GM08714 (cell line): ENCODE measurements around the gene ADK.
"Not testable (repeated sequence)": the region's sequence is repeated elsewhere in the genome, so short reads cannot be mapped to it uniquely, and the experiment has no call there.

ENCODE experiments used
- H3K4me3 ChIP-seq: fragments of 200-500 bp; sonication (Bioruptor generic); 2 replicates; pipeline ENCODE4 v1.5.1; 2014; ENCODE audit warnings: mild to moderate bottlenecking, low read length, inconsistent platforms
- ZNF274 ChIP-seq: IDR thresholded peaks from 2 replicates; pipeline ENCODE4 v1.6.1; 2012; ENCODE audit warnings: mild to moderate bottlenecking, low read depth, low read length

Gene ADK

DNA sequence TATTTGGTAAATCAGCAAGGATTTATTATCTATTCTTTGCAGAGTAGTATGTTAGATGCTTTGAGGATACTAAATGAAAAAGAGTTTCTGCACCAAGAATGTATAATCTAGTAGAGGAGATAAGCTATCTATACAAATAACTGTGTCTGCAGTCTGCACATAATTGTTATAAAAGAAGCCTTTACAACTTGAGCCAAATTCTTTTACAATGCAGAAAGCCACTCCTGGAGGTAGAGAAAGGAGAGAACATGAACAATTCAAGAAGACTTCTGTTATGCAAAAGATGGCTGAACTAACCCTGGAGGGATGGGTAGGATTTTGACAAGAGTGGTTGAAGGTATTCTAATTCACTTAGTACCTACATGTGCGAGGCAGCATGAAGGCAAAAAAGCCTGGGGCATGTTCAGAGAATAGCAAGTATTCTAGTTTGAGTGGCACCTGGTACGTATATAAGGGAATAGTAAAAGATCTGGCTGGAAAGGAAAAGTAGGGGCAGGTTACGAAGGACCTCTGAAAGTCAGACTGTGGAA lies 424.2 kb downstream of the ADK start:
- TF ChIP-seq ZNF274: no peak
- no peak overlapping the region for H3K4me3 ChIP-seq

DNA sequence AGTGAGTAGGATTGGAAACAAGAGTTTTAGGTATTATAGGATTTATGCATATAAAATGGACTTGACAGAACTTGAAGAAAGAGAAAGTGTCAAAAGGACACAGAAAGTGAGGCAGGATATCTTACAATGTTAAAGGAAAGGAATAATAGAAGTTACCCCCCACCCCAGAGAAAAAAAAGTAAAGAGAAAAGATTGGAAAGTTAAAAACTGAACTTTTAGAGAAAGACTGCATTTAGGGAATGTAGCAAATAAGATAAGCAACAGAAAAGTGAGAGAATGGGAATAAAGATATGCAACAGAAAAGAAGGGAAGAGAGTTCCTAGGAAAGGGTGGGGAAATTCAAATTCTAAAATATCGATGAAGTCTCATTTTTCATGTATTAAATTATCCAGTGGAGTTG lies 424.9 kb downstream of the ADK start:
- TF ChIP-seq ZNF274: no peak
- H3K4me3 ChIP-seq: no peak overlapping the region

DNA sequence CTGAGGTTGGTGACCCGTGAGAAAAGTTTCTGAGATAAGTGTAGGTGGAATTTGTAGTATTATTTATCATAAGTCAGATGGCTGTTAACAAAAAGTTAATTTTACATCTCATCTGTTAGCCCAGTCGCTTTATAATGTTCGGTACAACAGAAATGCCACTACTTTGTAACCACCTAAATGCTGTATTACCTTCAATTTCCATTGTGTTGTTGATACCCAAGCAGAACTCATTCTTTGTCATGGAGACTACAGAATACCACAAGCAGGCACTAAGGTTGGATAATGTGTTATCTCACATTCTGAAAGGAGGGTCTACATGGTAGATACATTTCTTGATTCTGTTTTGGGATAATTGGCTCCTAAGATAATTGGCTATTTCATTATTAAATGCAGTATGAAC lies 425.6 kb downstream of the ADK start:
- TF ChIP-seq ZNF274: no peak
- no peak overlapping the region for H3K4me3 ChIP-seq

DNA sequence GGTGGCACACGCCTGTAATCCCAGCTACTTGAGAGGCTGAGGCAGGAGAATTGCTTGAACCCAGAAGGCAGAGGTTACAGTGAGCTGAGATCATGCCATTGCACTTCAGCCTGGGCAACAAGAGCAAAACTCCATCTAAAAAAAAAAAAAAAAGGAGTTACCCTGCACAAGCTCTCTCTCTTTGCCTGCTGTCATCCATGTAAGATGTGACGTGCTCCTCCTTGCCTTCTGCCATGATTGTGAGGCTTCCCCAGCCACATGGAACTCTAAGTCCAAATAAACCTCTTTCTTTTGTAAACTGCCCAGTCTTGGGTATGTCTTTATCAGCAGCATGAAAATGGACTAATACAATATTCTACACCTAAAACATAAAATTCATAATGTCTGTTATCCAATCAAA lies 429.4 kb downstream of the ADK start:
- not testable (repeated sequence) for H3K4me3 ChIP-seq

- TF ChIP-seq ZNF274: no peak
- no peak overlapping the region for H3K4me3 ChIP-seq
These were observed 431.5 kb downstream of the ADK start for GRCh38 chr10:74582566-74582965.

GRCh38 chr10:74585231-74586087 lies 434.4 kb downstream of the ADK start:
- TF ChIP-seq ZNF274: no peak
- peak overlapping the region; percentile 64 for H3K4me3 ChIP-seq

- no peak for TF ChIP-seq ZNF274
- peak overlapping the region; percentile 64 for H3K4me3 ChIP-seq
These were observed 435.1 kb downstream of the ADK start for GRCh38 chr10:74586088-74586585.

- no peak for TF ChIP-seq ZNF274
- no peak overlapping the region for H3K4me3 ChIP-seq
These were observed 436.3 kb downstream of the ADK start for GRCh38 chr10:74587109-74587854.

- TF ChIP-seq ZNF274: no peak
These were observed 438.2 kb downstream of the ADK start for GRCh38 chr10:74589226-74589673.

DNA sequence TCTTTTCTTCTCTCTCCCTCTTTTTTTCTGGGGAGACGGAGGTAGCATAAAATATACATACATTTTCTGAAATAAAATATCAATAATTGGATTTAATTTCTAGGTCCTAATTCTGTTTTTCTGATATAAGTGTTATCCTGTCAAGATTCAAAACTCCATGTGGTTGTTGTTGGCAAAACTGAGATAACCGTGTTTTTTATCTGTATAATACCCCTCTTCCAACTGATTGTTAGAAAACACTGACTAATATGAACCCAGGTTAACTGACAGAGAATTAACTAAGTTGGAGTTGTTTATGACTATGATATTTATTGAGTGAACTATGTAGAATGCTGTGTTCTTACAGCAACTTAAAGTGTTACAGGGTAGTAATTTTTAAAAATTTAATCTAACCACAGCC lies 438.8 kb downstream of the ADK start:
- H3K4me3 ChIP-seq: no peak overlapping the region
- TF ChIP-seq ZNF274: no peak

More at GRCh38 chr10:74589226-74589673, 438.2 kb downstream of the ADK start:
- H3K4me3 ChIP-seq: no peak overlapping the region

- H3K4me3 ChIP-seq: no peak overlapping the region
These were observed 442.4 kb downstream of the ADK start for GRCh38 chr10:74593470-74593869.

GRCh38 chr10:74596713-74597112 lies 445.7 kb downstream of the ADK start:
- no peak overlapping the region for H3K4me3 ChIP-seq
- no peak for TF ChIP-seq ZNF274

More at GRCh38 chr10:74593470-74593869, 442.4 kb downstream of the ADK start:
- no peak for TF ChIP-seq ZNF274

DNA sequence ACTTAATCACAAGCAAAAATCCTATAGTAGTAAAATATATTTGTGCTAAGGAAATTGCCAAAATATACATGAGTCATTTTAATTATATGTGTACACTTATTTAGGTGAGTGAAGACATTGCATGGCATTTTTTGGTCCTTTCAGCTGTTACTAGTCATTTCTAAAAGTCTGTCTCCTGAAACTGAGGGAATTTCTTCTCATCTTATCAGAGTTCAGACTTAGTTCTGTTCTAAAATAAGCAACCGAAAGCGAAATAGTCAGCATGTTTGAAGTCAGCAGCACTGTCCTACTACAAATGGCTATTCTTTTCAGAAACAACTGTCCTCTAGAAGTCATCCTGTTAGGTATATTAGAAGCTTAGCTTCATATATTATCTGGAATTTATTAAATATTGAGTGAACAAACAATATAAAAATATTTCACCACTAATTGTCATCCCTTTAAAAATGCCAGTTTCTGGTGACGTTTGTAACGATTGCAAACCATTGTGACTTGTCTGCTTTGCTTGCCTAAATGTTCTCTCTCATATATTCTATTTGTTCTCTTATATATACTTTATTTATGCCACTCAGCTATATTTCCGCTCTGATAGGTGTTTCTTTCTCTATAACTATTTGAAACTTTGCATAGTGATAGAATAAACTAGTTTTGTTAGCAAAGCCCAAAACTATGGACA lies 448.0 kb downstream of the ADK start:
- H3K4me3 ChIP-seq: no peak overlapping the region
- TF ChIP-seq ZNF274: no peak

- H3K4me3 ChIP-seq: no peak overlapping the region
- TF ChIP-seq ZNF274: no peak
These were observed 448.7 kb downstream of the ADK start for GRCh38 chr10:74599672-74600071.
